RPMI8226 (cell line): Measurements from ENCODE around the gene SGO1.
A peak's percentile ranks its signal among the peaks of the same experiment; 100 is the strongest.

Source experiments
- DNase-seq: peaks from one replicate; pipeline ENCODE4 v3.0.0-alpha.2; 2015

The SGO1 gene

GRCh38 chr3:20154078-20154477, 31.9 kb downstream of the SGO1 start:
- no peak for DNase-seq

- no peak for DNase-seq
Observed at GRCh38 chr3:20148466-20148865, 37.5 kb downstream of the SGO1 start.

- no peak for DNase-seq
Observed at GRCh38 chr3:20147361-20147760, 38.6 kb downstream of the SGO1 start.

GRCh38 chr3:20146301-20146700, 39.7 kb downstream of the SGO1 start:
- no peak for DNase-seq

GRCh38 chr3:20145874-20146273, 40.1 kb downstream of the SGO1 start:
- DNase-seq: no peak

- no peak for DNase-seq
Observed at GRCh38 chr3:20143519-20143918, 42.5 kb downstream of the SGO1 start.

GRCh38 chr3:20142517-20142916, 43.5 kb downstream of the SGO1 start:
- no peak for DNase-seq

GRCh38 chr3:20141851-20142250, 44.2 kb downstream of the SGO1 start:
- no peak for DNase-seq

- no peak for DNase-seq
Observed at GRCh38 chr3:20141316-20141715, 44.7 kb downstream of the SGO1 start.

GRCh38 chr3:20140881-20141280, 45.1 kb downstream of the SGO1 start:
- DNase-seq: no peak

- no peak for DNase-seq
Observed at GRCh38 chr3:20137647-20138046, 48.4 kb downstream of the SGO1 start.

GRCh38 chr3:20136231-20136630, 49.8 kb downstream of the SGO1 start:
- no peak for DNase-seq

GRCh38 chr3:20130106-20130505, 55.9 kb downstream of the SGO1 start:
- no peak for DNase-seq

- DNase-seq: no peak
Observed at GRCh38 chr3:20128358-20128757, 57.6 kb downstream of the SGO1 start.

- DNase-seq: peak; percentile 81
Observed at GRCh38 chr3:20125897-20126296, 60.1 kb downstream of the SGO1 start.

GRCh38 chr3:20125289-20125688, 60.7 kb downstream of the SGO1 start:
- DNase-seq: no peak

GRCh38 chr3:20123131-20123652, 62.8 kb downstream of the SGO1 start:
- DNase-seq: no peak

GRCh38 chr3:20121088-20121487, 64.9 kb downstream of the SGO1 start:
- DNase-seq: no peak
